HG02798 (cell line): ENCODE measurements around the gene DHX16.

Source experiments
- ATAC-seq: cut with Tn5 transposase; IDR thresholded peaks from one replicate; pipeline ENCODE4 v1.9.1; 2021; ENCODE audit warnings: mild to moderate bottlenecking; ENCODE audit not compliant: unreplicated experiment, poor library complexity

Gene DHX16

GRCh38 chr6:30643656-30644055, 29.1 kb downstream of the DHX16 start:
- no peak for ATAC-seq

- no peak for ATAC-seq
Measured at GRCh38 chr6:30641048-30641447, 31.8 kb downstream of the DHX16 start.

GRCh38 chr6:30640481-30640880, 32.3 kb downstream of the DHX16 start:
- no peak for ATAC-seq

GRCh38 chr6:30635834-30636233, 37.0 kb downstream of the DHX16 start:
- no peak for ATAC-seq

GRCh38 chr6:30626484-30627366, 46.1 kb downstream of the DHX16 start, which contains the start of gene ATAT1:
ATAT1 (plus strand) TSS chr6:30626874.
- ATAC-seq = peak; percentile 93

- no peak for ATAC-seq
Measured at GRCh38 chr6:30625511-30625910, 47.3 kb downstream of the DHX16 start.

- no peak for ATAC-seq
Measured at GRCh38 chr6:30619561-30619960, 53.2 kb downstream of the DHX16 start.

GRCh38 chr6:30618270-30618797, 54.5 kb downstream of the DHX16 start:
- ATAC-seq = no peak

GRCh38 chr6:30617565-30618269, 55.1 kb downstream of the DHX16 start, which contains the start of gene MRPS18B:
MRPS18B (plus strand) TSS chr6:30617840; CDS start chr6:30617866, 26 bp downstream.
- peak; percentile 77 for ATAC-seq

GRCh38 chr6:30616811-30617564, 55.8 kb downstream of the DHX16 start, which contains the start of gene PPP1R10:
PPP1R10 (minus strand) TSS chr6:30617243; CDS start chr6:30609944, 7,299 bp downstream.
- peak; percentile 86 for ATAC-seq

GRCh38 chr6:30615958-30616810, 56.6 kb downstream of the DHX16 start:
- no peak for ATAC-seq

GRCh38 chr6:30615219-30615957, 57.4 kb downstream of the DHX16 start:
- no peak for ATAC-seq

GRCh38 chr6:30614843-30615218, 58.0 kb downstream of the DHX16 start:
- peak; percentile 31 for ATAC-seq

- ATAC-seq = no peak
Measured at GRCh38 chr6:30614044-30614842, 58.6 kb downstream of the DHX16 start.

GRCh38 chr6:30613251-30614043, 59.4 kb downstream of the DHX16 start:
- ATAC-seq = no peak

GRCh38 chr6:30612687-30613248, 60.0 kb downstream of the DHX16 start:
- ATAC-seq = no peak

GRCh38 chr6:30612213-30612612, 60.6 kb downstream of the DHX16 start:
- ATAC-seq = no peak
